Hypothalamus (tissue), 51 donors: ENCODE measurements around the gene PIK3R5.

Experiments
- DNase-seq, 51 donors: peaks; one replicate each; lab custom pipeline; 2025; lab: John Stamatoyannopoulos, UW

Gene PIK3R5

DNA sequence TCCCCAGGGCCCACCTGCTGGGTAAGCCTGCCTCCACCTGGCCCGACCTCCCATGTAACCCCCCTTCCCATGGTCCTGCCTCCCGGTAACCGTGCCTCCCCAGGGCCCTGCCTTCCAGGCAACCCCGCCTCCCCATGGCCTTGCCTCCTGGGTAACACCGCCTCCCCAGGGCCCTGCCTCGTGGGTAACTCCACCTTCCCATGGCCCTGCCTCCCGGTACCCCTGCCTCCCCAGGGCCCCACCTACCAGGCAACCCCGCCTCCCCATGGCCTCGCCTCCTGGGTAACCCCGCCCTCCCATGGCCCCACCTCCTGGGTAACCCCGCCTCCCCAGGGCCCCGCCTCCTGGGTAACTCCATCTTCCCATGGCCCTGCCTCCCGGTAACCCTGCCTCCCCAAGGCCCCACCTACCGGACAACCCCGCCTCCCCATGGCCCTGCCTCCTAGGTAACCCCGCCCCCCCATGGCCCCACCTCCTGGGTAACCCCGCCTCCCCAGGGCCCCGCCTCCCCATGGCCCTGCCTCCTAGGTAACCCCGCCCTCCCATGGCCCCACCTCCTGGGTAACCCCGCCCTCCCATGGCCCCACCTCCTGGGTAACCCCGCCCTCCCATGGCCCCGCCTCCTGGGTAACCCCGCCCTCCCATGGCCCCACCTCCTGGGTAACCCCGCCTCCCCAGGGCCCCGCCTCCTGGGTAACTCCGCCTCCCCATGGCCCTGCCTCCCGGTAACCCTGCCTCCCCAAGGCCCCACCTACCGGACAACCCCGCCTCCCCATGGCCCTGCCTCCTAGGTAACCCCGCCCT is 80.1 kb downstream of the PIK3R5 start:
- peak in 1 of 51 donors; percentile 23 for DNase-seq

DNA sequence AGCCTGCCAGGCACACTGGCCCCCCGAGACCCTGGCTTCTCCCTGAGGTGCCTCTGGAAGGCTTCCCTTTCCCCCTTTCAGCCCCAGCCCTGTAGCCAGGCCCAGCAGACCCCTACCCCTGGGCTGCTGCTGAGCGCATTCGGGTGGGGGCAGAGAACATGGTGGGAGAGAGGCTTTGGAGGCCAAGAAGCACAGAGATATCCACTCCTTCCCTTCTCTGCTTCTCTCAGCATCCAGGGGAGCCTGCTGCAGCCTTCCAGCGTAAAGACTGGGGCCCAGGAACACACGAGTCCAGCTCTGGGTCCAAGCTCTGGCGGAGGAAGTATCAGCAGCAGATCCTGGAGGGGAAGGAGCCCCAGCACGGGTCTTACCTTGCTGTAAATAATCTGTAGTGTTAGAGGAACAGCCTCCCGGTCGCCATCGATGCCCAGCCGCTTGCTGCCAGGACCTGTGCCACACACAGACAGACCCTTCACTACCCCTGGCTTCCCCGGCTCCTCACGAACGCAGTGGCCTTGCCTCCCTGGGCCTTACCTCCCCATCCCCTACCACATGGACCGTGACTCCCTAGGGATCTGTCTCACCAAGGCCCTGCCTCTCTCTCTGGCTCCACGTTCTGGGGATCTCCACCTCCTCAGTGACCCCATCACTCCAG is 81.0 kb downstream of the PIK3R5 start:
- no peak for DNase-seq

DNA sequence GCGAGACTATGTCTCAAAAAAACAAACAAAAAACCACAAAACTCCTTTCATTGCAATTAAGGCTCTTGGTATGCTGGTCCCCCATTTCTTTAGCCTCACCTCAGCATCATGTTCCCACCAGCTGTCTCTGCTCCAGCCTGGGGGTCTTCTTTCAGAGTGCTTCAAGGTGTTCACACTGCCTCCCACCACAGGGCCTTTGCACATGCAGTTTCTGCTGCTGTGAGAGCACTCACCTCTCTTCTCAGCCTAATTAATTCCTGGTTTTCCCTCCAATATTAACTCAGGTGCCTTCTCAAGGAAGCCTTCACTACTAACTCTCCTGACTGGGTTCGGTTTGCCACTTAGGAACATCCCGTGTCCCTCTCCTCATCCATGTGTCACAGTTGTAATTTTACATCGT is 82.2 kb downstream of the PIK3R5 start:
- no peak for DNase-seq

DNA sequence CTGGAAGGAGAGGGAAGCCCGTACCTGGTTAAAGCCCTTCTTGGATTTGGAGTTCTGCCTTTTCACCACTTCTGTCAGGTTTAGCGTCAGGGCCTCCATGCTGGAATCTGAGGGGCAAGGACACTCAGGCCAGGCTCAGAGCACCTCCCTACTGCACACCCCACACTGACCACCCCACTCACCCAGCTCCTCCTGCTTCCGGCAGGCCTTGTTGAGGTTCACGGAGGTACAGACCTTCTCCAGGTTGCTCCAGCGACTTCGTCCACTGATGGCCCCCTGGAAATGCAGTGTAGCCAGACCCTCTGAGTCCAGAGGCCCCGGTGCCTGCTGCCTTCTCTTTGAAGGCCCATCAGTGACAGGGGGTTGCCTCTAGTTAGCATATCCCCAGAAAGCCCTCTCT is 83.9 kb downstream of the PIK3R5 start:
- no peak for DNase-seq

DNA sequence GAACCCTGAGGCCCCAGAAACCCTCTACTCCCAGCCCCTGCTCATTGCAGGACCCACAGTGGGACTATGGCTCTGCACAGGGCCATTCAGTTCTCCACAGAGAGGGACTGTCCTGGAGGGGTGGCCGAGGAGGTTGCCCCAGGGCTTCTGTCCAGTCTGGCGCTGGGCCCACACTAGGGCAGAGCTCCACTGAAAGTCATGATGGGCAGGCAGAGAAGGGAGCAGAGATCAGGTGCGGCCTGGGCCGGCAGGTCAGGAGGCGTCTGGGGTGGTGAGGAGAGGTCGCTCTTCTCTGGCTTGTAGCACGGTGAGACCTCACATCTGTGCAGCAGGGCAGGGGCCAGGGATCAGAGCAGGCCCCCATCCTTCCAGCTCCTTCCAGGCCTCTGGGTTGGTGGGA is 85.0 kb downstream of the PIK3R5 start:
- DNase-seq, result no peak

DNA sequence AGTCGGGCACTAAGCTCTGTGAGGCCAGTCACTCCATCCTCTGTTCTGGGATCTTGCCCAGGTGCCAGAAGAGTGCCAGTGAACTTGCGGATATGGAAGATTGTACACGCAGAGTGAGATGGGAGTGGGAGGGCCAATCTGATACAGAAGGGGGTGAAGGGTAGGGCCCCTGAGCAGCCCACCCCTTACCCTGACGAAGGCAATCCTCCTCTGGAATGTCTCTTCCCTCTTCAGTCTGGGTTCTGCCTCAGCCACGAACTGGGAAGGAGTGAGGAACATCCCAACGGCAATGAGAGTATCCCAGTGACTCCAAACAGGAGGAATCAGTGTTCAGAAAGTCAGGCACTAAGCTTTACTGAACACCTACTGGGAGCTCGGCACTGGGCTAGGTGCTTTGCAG is 86.1 kb downstream of the PIK3R5 start:
- DNase-seq, result no peak

DNA sequence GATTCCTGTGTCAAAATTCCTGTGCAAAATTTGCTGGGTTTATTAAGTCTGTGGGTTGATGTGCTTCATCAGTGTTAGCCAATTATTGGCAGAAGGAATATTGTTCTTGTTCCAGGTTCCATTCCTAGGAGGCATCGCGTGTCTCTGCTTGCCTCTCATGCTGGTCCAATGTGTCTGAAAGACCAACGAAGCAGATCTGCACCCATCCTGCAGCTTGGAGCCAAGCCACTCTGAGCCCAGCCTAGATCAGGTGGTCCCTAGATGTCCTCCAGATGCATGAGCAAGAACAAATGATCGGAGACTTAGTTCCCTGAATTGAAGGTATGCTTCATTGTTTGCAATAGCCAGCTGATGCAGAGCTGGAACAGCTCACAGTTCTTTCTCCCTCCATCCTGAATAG is 87.5 kb downstream of the PIK3R5 start:
- DNase-seq, result no peak

DNA sequence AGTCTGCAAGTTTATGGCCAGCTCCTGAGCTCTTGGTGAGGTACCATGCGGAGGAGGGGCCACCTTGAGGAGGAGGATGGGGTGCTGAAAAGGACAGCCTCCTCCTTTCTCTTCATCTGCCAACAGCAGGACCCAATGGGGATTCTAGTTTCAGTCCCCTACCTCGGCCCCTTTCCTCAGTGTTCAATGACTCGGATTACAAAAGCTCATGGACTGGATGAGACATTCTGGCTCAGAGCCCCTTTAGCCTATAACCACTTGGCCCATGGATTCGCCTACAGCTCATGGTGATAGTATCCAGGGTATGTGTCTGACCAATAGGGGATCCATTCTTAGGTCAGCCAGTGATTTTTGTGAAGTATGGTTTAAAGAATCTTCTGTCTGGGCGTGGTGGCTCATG is 89.5 kb downstream of the PIK3R5 start:
- no peak for DNase-seq

DNA sequence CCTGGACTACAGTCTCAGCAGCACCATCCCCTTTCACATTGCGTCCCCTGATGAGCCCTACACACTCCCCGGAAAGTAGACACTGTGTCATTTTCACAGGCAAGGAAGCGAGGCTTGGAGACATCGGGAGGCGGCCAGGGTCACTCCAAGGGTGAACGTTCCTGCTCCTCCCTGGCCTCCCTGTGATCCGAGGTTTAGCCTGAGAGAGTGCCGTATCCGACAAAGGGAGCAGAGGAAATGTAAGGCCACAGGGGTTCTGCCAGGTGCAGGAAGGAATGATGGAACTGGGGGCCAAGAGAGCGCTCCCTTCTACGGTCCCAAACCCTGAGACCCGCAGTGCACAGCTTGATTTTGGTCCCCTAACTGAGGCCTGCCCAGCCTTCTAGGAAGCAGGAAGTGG is 90.1 kb downstream of the PIK3R5 start:
- no peak for DNase-seq

DNA sequence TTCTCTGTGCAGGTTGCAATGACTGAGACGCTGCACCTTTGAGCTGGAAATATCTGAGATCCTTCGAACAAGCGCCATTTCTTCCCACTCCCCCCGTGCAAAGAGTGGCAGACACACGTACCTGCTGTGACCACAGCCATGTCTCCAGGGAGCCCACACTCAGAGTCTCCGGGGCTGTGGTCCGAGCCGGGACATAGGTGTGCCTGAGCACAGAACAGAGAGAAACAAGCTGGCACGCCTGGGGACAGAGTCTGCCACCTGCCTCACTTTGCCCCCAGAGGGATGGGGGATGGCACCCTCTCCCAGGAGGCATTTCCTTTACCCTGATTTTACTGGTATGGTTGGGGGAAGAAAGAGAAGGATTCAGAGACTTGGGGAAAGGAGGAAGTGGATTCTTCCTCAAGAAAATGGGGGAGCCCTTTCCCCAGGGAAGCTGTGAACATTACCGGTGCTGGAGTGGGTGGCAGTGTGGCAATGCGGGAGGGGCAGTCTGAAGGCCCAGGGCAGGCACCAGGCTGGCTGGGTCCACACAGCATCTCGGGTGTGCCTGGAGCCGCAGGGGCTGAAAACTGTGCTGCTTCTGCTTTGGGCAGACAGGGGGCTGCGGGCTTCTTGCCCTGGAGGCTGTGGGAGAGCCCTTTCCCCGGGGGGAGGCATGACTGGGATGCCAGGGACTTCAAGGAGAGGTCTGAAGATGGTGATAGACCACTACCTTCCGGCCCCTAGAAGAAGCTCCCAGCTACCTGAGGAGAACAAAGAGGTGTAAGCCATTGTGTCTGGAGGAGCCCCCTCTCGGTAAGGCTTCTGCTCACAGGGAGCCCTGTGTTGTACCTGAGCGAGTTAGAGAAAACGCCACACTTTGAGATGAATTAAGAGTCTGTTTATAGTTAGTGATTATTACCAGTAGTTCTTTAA is 91.4 kb downstream of the PIK3R5 start:
- DNase-seq, result no peak

DNA sequence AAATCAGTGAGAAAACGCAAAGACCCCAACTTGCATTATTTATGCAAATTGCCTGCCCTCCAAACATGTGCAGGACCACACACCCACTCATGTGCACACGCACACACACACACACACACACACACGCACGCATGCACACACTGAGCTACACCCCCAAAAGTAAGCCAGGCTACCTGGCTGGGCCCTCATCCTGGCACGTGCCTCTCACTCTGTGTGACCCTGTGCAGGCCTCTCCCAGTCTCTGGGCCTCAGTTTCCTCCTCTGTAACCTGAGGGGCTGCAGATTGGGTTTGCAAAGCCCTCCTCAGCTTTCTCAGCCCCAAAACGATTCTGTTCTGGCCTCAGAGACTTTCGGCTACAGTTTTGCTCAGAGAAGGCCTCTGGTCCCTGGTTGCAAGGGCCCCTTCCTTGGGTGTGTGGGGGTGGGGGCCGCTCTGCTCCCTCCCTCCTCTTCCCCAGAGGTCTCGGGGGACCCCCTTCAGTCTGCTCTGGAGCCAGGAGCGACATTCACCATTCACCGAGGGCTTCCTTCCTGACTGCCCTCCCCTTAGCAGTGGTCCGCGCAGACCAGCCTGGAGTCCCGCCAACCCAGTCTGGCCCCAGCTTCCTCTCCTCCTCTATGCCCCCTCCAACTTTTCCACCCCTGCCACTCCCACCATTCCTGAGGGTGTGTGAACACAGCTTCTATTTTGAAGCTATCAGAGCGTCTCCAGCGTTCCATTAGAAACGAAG is 92.6 kb downstream of the PIK3R5 start:
- DNase-seq, result no peak

DNA sequence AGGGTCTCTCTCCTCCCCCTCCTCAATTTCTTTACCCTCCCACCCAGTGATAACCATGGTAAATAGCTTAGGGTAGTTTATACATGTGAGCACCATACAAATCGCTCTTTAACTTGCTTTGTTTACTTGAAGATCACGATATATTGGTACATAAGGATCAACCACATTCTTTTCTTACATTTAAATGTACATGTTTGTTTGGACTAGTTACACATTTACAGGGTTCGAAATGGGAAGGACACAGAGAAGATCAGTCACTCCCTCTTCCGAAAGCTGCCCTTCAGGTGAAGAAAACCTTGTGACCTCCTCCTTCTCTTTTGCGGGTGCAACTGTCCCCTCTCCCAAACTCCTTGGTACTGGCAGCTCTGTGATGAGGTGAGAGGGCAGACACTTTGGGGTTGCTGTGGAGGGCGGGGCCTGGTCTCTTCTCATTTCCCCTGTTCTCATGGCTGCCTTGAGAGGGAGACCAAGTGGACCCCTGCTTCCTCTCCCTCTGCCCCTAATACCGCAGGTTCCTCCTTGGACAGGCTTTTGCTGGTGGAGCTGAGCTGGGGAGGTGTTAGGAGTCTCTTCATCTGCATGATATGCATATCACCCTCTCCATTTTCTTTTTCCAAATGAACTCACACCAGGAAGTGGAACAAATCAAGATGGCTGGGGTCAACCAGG is 93.3 kb downstream of the PIK3R5 start:
- no peak for DNase-seq

DNA sequence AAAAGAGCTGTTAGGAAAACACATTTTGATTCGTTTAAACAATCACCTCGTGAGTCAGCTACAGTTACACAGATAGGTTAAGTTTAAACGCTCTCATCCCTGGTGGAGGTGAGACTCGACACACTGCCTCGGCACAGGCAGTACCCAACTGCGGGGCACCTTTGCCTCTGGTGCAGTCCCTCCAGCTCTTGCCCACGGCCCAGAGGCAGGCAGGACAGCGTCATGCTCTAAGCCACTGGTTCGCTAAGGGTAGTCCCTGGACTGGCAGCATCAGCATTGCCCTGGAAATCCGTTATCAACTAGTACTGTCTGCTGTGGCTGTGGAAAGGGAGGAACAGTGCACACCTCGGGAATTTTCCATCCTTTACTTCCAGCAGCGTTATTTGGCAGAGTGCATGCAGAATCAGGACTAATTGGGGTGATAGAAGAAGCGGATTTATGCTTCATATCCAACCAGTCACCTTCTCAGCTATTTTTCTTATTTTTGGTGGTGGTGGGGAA is 94.4 kb downstream of the PIK3R5 start:
- no peak for DNase-seq

DNA sequence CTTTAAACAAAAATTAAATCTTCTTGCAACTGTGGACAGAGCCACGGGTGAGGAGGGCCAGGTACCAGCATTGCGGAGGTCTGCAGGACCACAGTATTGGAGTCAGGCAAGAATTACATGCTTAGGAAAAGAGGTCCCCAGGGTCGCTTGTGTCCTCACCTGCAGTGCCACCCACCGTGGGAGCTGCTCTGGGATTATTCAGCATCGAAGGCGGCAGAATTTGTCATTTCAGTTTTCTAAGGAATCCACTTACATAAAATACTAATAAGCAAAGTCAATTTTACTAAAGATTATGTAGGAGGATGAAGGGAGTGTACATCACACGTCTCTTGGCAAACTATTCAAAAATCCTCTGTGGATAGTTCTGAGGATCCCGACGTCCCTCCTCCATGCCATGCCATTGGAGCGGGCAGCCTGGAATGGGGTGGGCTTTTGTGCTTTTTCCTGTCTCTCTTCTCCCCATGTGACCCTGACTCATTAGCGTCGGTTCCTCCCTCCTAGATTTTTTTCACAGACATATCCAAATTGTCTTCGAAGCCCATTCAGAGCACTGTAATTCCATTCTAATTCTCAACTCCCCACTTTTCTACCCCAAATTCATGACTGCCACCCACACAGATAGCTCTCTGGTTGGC is 95.0 kb downstream of the PIK3R5 start:
- DNase-seq, result no peak

DNA sequence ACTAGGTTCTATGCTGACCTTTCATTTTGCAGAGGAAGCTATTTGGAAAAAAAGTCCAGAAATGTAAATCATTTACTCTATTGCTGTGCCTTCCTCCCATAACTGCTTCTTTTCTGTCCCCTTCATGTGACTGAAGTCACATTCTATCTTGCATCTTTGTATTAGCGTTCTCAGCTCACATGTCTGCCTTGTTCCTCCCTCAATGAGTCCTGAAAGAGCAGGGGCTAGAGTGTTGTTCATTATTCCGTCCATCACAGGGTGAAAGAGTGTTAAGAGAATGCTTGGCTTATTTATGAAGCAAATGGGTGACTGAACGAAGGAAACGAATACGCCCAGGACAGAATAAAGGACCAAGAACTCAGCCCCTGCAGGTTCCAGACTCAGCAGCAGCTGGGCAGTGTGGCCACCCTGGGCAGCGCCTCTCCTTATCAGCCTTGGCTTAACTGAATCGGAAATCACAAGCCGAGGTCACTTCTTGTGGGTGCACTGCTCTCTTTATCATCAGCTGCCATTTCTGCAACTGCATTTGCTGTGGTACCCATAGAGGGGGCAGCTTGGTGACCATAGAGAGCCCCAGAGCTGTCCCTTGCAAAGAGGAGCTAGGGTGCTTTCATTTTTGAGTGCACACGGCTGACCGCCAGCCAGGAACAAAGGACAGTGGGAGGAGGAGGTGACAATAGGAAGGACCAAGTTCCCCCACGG is 96.2 kb downstream of the PIK3R5 start:
- DNase-seq, result no peak

DNA sequence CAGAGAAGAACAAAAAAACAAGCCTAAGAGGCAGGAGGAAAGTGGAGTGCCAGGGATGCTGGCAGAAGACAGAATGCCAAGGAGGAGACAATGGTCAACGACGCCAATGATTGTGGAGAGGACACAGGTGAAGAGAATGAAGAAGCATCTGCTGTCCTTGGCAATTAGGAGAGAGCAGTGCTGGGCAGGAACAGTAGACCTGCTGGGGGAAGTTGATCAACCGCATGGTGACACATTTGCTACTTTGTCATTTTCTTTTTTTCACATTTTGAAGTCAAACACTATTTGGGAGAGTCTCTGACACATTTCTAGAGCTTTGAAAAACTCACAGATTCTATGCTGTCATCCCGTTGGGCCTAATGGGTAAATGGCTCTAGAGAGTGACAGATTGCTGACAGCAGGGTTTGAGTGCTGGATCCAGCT is 97.0 kb downstream of the PIK3R5 start:
- no peak for DNase-seq

DNA sequence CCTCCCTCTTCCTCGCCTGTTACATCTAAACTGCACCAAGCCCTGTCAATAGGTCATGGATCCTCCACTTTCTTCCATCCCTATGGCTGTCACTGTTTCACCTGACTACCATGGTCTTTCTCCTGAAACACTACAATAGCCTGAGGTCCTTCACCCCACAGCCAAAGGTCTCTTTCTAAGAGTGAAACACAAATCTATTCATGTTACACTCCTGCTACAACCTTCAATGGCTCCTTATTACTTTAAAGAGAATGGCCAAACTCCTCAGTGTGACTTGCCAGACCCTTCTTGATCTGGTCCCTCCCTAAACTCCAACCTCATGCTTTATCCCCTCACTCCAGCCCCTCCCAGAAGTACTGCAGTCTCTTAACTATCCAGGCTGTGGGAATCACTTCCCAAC is 97.4 kb downstream of the PIK3R5 start:
- no peak for DNase-seq

DNA sequence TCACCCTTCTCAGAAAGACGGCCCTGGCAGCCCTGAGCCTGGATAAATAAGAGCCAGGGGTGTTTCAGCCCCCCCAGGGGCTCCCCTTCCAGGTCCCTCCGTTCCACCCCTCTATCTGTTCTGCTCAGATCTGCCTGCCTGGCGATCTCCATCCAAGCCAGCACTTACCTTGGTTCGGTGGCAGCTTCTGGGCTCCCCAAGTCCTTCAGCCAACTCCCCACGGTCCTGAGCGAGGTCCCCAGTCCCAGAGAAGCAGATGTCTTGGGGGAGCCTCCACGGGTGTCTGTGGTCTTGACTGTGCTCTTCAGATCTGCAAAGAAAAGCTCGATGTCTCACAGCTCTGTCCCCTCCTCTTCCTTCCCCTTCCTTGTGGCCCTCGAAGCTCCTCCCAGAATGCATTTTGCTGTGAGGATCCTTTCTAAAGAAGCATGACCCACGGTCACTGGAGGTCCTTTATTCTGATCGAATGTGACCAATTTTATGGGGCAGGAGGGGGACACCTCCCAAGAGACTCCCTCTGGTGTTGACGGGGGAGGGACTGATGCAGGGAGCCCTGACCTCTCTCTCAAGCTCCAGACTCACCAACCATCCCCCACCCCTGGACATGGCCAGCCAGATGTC is 98.0 kb downstream of the PIK3R5 start, which contains the start of gene PIK3R6:
Gene PIK3R6, minus strand, starts transcription at position 314 of the 621 bp plus-strand sequence. CDS start 17,880 bp downstream, outside the sequence.
- no peak for DNase-seq
